H9 (cell line): ENCODE results near the gene SEMA3F. TPM values are rescaled to one million over a fixed set of nuclear protein-coding genes. Genes with fewer than 3 reads are reported as not detected.

Experiments used
- DNase-seq: peaks from one replicate; pipeline ENCODE4 v3.0.0-alpha.2; 2017
- H2AFZ ChIP-seq: one replicate; pipeline ENCODE4 v1.6.1; 2013; ENCODE audit warnings: mild to moderate bottlenecking, low read length, control low read depth, moderate library complexity
- H2AK5ac ChIP-seq: 2 replicates; pipeline ENCODE4 v1.6.1; 2013; ENCODE audit warnings: low read length, control low read depth, mixed read lengths; ENCODE audit not compliant: insufficient read length
- H2BK120ac ChIP-seq: one replicate; pipeline ENCODE4 v1.6.1; 2013; ENCODE audit warnings: low read depth, mild to moderate bottlenecking, low read length, control low read depth, inconsistent platforms; ENCODE audit not compliant: poor library complexity, severe bottlenecking
- H2BK12ac ChIP-seq: 2 replicates; pipeline ENCODE4 v1.6.1; 2013; ENCODE audit warnings: low read length, control low read depth, mixed read lengths, low read depth; ENCODE audit not compliant: insufficient read length
- H2BK15ac ChIP-seq: 2 replicates; pipeline ENCODE4 v1.6.1; 2013; ENCODE audit warnings: low read depth, low read length, control low read depth
- H2BK20ac ChIP-seq: one replicate; pipeline ENCODE4 v1.6.1; 2013; ENCODE audit warnings: low read depth, mild to moderate bottlenecking, low read length, control low read depth, inconsistent platforms; ENCODE audit not compliant: poor library complexity, severe bottlenecking
- H2BK5ac ChIP-seq: 2 replicates; pipeline ENCODE4 v1.6.1; 2013; ENCODE audit warnings: low read length, control low read depth, mixed read lengths; ENCODE audit not compliant: insufficient read length
- H3K14ac ChIP-seq: 2 replicates; pipeline ENCODE4 v1.6.1; 2013; ENCODE audit warnings: low read length, control low read depth; ENCODE audit not compliant: insufficient read depth
- H3K18ac ChIP-seq: 2 replicates; pipeline ENCODE4 v1.6.1; 2013; ENCODE audit warnings: low read depth, mild to moderate bottlenecking, mixed read lengths, low read length, control low read depth; ENCODE audit not compliant: insufficient read length
- H3K23ac ChIP-seq: 2 replicates; pipeline ENCODE4 v1.6.1; 2013; ENCODE audit warnings: low read length, control low read depth, mixed read lengths, low read depth; ENCODE audit not compliant: insufficient read length
- H3K23me2 ChIP-seq: 2 replicates; pipeline ENCODE4 v1.6.1; 2013; ENCODE audit warnings: low read depth, mild to moderate bottlenecking, mixed read lengths, low read length, control low read depth; ENCODE audit not compliant: insufficient read length, poor library complexity, severe bottlenecking
- H3K27ac ChIP-seq: 2 replicates; pipeline ENCODE4 v1.5.1; 2013; ENCODE audit warnings: low read length, control low read depth, mixed read lengths, low read depth; ENCODE audit not compliant: insufficient read length
- H3K27me3 ChIP-seq: 2 replicates; pipeline ENCODE4 v1.6.1; 2013; ENCODE audit warnings: low read length, control low read depth, inconsistent platforms; ENCODE audit not compliant: insufficient read depth
- H3K4ac ChIP-seq: 2 replicates; pipeline ENCODE4 v1.6.1; 2013; ENCODE audit warnings: low read depth, mild to moderate bottlenecking, control low read depth, inconsistent platforms, low read length, moderate library complexity
- H3K4me1 ChIP-seq: 2 replicates; pipeline ENCODE4 v1.6.1; 2013; ENCODE audit warnings: low read length, control low read depth, inconsistent platforms; ENCODE audit not compliant: insufficient read depth
- H3K4me2 ChIP-seq: 2 replicates; pipeline ENCODE4 v1.6.1; 2013; ENCODE audit warnings: low read length, control low read depth, mixed read lengths; ENCODE audit not compliant: insufficient read length, insufficient read depth
- H3K56ac ChIP-seq: 2 replicates; pipeline ENCODE4 v1.6.1; 2013; ENCODE audit warnings: low read depth, mild to moderate bottlenecking, mixed read lengths, low read length, control low read depth; ENCODE audit not compliant: insufficient read length
- H3K79me1 ChIP-seq: 2 replicates; pipeline ENCODE4 v1.6.1; 2013; ENCODE audit warnings: low read depth, mild to moderate bottlenecking, moderate library complexity, low read length, control low read depth, inconsistent platforms; ENCODE audit not compliant: insufficient read depth, poor library complexity, severe bottlenecking
- H3K79me2 ChIP-seq: 2 replicates; pipeline ENCODE4 v1.6.1; 2013; ENCODE audit warnings: low read length, control low read depth, inconsistent platforms; ENCODE audit not compliant: insufficient read depth
- H3K9ac ChIP-seq: 2 replicates; pipeline ENCODE4 v1.6.1; 2013; ENCODE audit warnings: low read length, control low read depth, mixed read lengths; ENCODE audit not compliant: insufficient read length; ENCODE audit errors: extremely low read depth
- H3K9me3 ChIP-seq: one replicate; pipeline ENCODE4 v1.6.1; 2013; ENCODE audit warnings: low read depth, low read length, inconsistent platforms; ENCODE audit not compliant: control insufficient read depth
- H3T11ph ChIP-seq: one replicate; pipeline ENCODE4 v1.6.1; 2013; ENCODE audit warnings: mild to moderate bottlenecking, low read length, control low read depth, inconsistent platforms
- H4K20me1 ChIP-seq: one replicate; pipeline ENCODE4 v1.6.1; 2013; ENCODE audit not compliant: control insufficient read depth, insufficient read length, insufficient read depth
- H4K5ac ChIP-seq: 2 replicates; pipeline ENCODE4 v1.6.1; 2013; ENCODE audit warnings: low read depth, mild to moderate bottlenecking, mixed read lengths, low read length, control low read depth; ENCODE audit not compliant: insufficient read length
- H4K8ac ChIP-seq: replicated peaks from 2 replicates; pipeline ENCODE4 v1.6.1; 2013; ENCODE audit warnings: low read length, control low read depth, mixed read lengths, low read depth; ENCODE audit not compliant: insufficient read length
- H4K91ac ChIP-seq: 2 replicates; pipeline ENCODE4 v1.6.1; 2013; ENCODE audit warnings: low read depth, mild to moderate bottlenecking, moderate library complexity, mixed read lengths, low read length, control low read depth; ENCODE audit not compliant: insufficient read length
- H3K27ac Mint-ChIP-seq, 3 experiments: 2 replicates in 2 of 3; 3 replicates in 1 of 3; pipeline ENCODE4 v1.8.0; 2020 to 2021; ENCODE audit warnings: mixed read lengths in 3 of 3, mild to moderate bottlenecking in 1 of 3, moderate library complexity in 1 of 3
- H3K27me3 Mint-ChIP-seq: 2 replicates; pipeline ENCODE4 v1.8.0; 2021; ENCODE audit warnings: low read depth, mild to moderate bottlenecking, moderate library complexity, mixed read lengths
- H3K36me3 Mint-ChIP-seq, 3 experiments: 2 replicates in 2 of 3; 3 replicates in 1 of 3; pipeline ENCODE4 v1.8.0; 2020 to 2021; ENCODE audit warnings: low read depth in 3 of 3, mixed read lengths in 3 of 3; ENCODE audit not compliant: insufficient read depth in 1 of 3
- H3K4me1 Mint-ChIP-seq, 2 experiments: 2 replicates each; pipeline ENCODE4 v1.8.0; 2020; ENCODE audit warnings: mixed read lengths in 2 of 2
- H3K4me3 Mint-ChIP-seq, 2 experiments: 2 replicates in 1 of 2; 3 replicates in 1 of 2; pipeline ENCODE4 v1.8.0; 2020 to 2021; ENCODE audit warnings: mild to moderate bottlenecking in 2 of 2, mixed read lengths in 2 of 2, moderate library complexity in 1 of 2
- H3K9me3 Mint-ChIP-seq, 2 experiments: 2 replicates in 1 of 2; 3 replicates in 1 of 2; pipeline ENCODE4 v1.8.0; 2020; ENCODE audit warnings: mild to moderate bottlenecking in 2 of 2, mixed read lengths in 2 of 2, moderate library complexity in 1 of 2
- CTCF ChIP-seq: fragments of 200-600 bp; sonication (generic); conservative IDR thresholded peaks from 3 replicates; pipeline ENCODE4 v1.8.0; 2021; ENCODE audit warnings: antibody characterized with exemption, mild to moderate bottlenecking
- WGBS: extraction: QIAGEN DNeasy Blood & Tissue Kit; methylation state at CpG from one replicate; pipeline ENCODE4 v1.1.7; 2013; ENCODE audit warnings: missing lambda C conversion rate, low lambda C conversion rate, mixed read lengths; ENCODE audit not compliant: insufficient read length; ENCODE audit errors: extremely low coverage; 5-methylcytosine and 5-hydroxymethylcytosine counted together
- total RNA-seq: library from RNA; stranded (reverse); gene quantifications from 2 replicates; pipeline ENCODE4 v1.2.1, GENCODE V29; 2021

The SEMA3F gene
- total RNA-seq, 1 experiment from 2014 or later, result 14.3 TPM

DNA sequence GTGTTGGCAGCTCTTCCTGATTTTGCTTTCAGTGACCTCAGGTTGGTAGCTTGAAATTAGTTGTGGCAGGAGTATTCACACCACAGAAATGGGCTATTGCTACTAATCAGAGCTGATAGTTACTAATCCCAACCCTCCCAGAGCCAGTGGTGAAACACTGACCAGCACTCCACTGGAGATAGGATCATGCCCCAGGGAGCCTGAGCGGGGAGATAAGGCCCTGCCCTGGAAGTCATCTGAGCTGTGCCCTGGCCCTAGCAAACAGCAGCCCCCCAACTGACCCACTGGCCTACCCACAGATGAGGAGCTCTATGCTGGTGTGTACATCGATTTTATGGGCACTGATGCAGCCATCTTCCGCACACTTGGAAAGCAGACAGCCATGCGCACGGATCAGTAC is 26.9 kb downstream of the SEMA3F start:
- Histone ChIP-seq H2BK120ac (no peak overlapping the region), H2BK20ac (no peak overlapping the region), H3T11ph (no peak overlapping the region), H2AK5ac (no peak overlapping the region), H3K4ac (no peak overlapping the region), H2BK12ac (no peak overlapping the region), H4K5ac (no peak overlapping the region), H4K8ac (no peak overlapping the region), H3K79me1 (no peaks in the 10 kb centered on the region), H3K9ac (no peak overlapping the region), H3K4me2 (no peak overlapping the region), H3K14ac (no peak overlapping the region), H3K23ac (no peak overlapping the region), H3K23me2 (no peaks in the 10 kb centered on the region), H3K4me1 (no peaks in the 10 kb centered on the region), H3K27ac (no peak overlapping the region), H3K79me2 (no peaks in the 10 kb centered on the region), H4K91ac (no peak overlapping the region), H3K56ac (no peak overlapping the region), H3K18ac (no peak overlapping the region), H2AFZ (no peak overlapping the region), H2BK5ac (no peak overlapping the region), H3K27me3 (no peaks in the 10 kb centered on the region), H4K20me1 (no peaks in the 10 kb centered on the region), H2BK15ac (no peak overlapping the region), H3K9me3 (no peaks in the 10 kb centered on the region)
- H3K27ac Mint-ChIP-seq, result no peak overlapping the region; a peak in 2 of 7 replicates
- no peak for DNase-seq
- no peaks in the 10 kb centered on the region for H3K27me3 Mint-ChIP-seq
- whole genome bisulfite sequencing, result no CpG with 5 or more reads among the region's 5 CpGs
- no peak for TF ChIP-seq CTCF
- H3K4me3 Mint-ChIP-seq, result no peak overlapping the region
- peaks cover 28 to 52% (median 38%) of the 10 kb centered on the region in 3 experiments for H3K36me3 Mint-ChIP-seq
- H3K9me3 Mint-ChIP-seq, result no peaks in the 10 kb centered on the region
- H3K4me1 Mint-ChIP-seq, result no peaks in the 10 kb centered on the region
